Lower leg skin (tissue), 3 donors: ENCODE data around the gene FAM135A.

Experiments used
- POLR2A ChIP-seq, 2 donors: fragments of 450-650 bp; IDR thresholded peaks; one replicate each; pipeline ENCODE4 v1.6.1; 2016 to 2017; ENCODE audit warnings: antibody characterized with exemption in 2 of 2, mild to moderate bottlenecking in 1 of 2, moderate library complexity in 1 of 2
- TF ChIP-seq, protein P1 (sequence below), 3 donors: fragments of 450-650 bp; IDR thresholded peaks; one replicate each; pipeline ENCODE4 v1.5.1; 2016; ENCODE audit warnings: antibody characterized with exemption in 3 of 3, mild to moderate bottlenecking in 3 of 3, moderate library complexity in 2 of 3

DNA sequence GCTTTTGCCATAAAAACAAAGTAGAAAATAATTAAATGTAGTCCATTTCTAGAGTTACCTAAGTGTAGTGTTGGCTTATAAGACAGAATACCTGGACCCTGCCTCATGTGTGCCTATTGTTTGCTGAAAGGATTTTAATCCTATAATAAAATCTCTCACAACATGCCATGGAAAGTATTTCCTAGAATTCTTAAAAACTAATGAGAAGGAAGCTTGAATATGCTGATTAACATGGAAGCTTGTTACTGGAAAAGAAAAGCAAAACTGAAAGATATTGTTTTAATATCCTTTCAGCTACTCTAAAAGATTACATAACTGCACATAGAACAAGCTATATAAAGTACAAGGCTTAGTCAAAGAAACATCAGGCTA is 18.0 kb upstream of the FAM135A start:
- TF ChIP-seq, protein P1, sequence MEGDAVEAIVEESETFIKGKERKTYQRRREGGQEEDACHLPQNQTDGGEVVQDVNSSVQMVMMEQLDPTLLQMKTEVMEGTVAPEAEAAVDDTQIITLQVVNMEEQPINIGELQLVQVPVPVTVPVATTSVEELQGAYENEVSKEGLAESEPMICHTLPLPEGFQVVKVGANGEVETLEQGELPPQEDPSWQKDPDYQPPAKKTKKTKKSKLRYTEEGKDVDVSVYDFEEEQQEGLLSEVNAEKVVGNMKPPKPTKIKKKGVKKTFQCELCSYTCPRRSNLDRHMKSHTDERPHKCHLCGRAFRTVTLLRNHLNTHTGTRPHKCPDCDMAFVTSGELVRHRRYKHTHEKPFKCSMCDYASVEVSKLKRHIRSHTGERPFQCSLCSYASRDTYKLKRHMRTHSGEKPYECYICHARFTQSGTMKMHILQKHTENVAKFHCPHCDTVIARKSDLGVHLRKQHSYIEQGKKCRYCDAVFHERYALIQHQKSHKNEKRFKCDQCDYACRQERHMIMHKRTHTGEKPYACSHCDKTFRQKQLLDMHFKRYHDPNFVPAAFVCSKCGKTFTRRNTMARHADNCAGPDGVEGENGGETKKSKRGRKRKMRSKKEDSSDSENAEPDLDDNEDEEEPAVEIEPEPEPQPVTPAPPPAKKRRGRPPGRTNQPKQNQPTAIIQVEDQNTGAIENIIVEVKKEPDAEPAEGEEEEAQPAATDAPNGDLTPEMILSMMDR (IDR thresholded peaks at IDR 0.05), result no peak
- no peak for TF ChIP-seq POLR2A (IDR thresholded peaks at IDR 0.05)
